ENCODE data around the gene FBXL22.

GRCh38 chr15:63560741-63561448 is 36.3 kb upstream of the FBXL22 start:
- TF ChIP-seq ZNF133 (tag by site-specific recombination; IDR thresholded peaks at IDR 0.05) (no peak), YY1 (tag by site-specific recombination; IDR thresholded peaks at IDR 0.05) (no peak), CTCF (tag by site-specific recombination; IDR thresholded peaks at IDR 0.05) (no peak), ZBTB10 (tag by site-specific recombination; IDR thresholded peaks at IDR 0.05) (no peak), TSHZ1 (tag by site-specific recombination; IDR thresholded peaks at IDR 0.05; ENCODE audit: borderline replicate concordance) (no peak), ZNF792 (tag by site-specific recombination; IDR thresholded peaks at IDR 0.05) (no peak), ZNF645 (tag by site-specific recombination; IDR thresholded peaks at IDR 0.05) (no peak), ZNF10 (tag by site-specific recombination; IDR thresholded peaks at IDR 0.05) (no peak), ZNF18 (tag by site-specific recombination; IDR thresholded peaks at IDR 0.05) (no peak), HOXC10 (CRISPR knock-in tag; IDR thresholded peaks at IDR 0.05) (no peak), MYNN (tag by site-specific recombination; IDR thresholded peaks at IDR 0.05; ENCODE audit: borderline replicate concordance) (no peak), REST (tag by site-specific recombination; IDR thresholded peaks at IDR 0.05) (no peak), ZNF138 (tag by site-specific recombination; IDR thresholded peaks at IDR 0.05; ENCODE audit: borderline replicate concordance) (no peak), ZBTB21 (tag by site-specific recombination; IDR thresholded peaks at IDR 0.05) (no peak)
